ENCODE data around the gene CITED4.

CITED4 gene

GRCh38 chr1:40873863-40874472, 11.8 kb upstream of the CITED4 start:
- no peak for TF ChIP-seq CTCF (IDR thresholded peaks at IDR 0.05)

GRCh38 chr1:40872276-40872675, 10.1 kb upstream of the CITED4 start:
- no peak for TF ChIP-seq CTCF (IDR thresholded peaks at IDR 0.05)

GRCh38 chr1:40870135-40870728, 8.1 kb upstream of the CITED4 start:
- no peak for TF ChIP-seq CTCF (IDR thresholded peaks at IDR 0.05)

DNA sequence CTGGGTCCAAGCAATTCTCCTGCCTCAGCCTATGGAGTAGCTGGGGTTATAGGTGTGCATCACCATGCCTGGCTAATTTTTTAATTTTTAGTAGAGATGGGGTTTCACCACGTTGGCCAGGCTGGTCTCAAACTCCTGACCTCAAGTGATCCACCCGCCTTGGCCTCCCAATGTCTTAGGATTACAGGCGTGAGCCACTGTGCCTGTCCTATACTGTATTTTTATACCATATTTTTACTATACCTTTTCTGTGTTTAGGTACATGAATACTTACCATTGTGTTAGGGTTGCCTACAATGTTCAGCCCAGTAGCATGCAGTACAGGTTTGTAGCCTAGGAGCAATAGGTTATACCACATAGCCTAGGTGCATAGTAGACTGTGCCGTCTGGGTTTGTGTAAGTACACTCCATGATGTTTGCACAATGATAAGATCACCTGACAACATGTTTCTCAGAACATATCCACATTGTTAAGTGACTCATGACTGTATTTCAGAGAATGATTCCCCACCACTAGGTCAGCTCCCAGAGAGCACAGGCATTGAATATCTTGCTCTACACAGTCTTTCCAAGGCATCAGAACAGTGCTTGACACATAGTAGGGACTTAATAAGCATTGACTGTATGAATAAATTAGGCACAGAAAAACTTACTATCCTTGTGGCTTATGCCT, 6.0 kb upstream of the CITED4 start:
- no peak for TF ChIP-seq CTCF (IDR thresholded peaks at IDR 0.05)

GRCh38 chr1:40861224-40862003, 749 bp downstream of the CITED4 start:
- TF ChIP-seq CTCF (IDR thresholded peaks at IDR 0.05) = no peak

GRCh38 chr1:40860706-40861223, 1.4 kb downstream of the CITED4 start:
- TF ChIP-seq CTCF (IDR thresholded peaks at IDR 0.05) = no peak

- TF ChIP-seq CTCF (IDR thresholded peaks at IDR 0.05) = no peak
Measured at GRCh38 chr1:40858856-40859416, 3.2 kb downstream of the CITED4 start.

Measured in LNCAP (cell line).